A549 (cell line): ENCODE results near the gene SLC36A1.

Experiments
- CEBPB ChIP-seq, 2 experiments: fragments of >200 bp in 1 of 2; sonication (Bioruptor Twin) in 1 of 2; formaldehyde crosslinking in 1 of 2; IDR thresholded peaks; 2 replicates each; pipeline ENCODE4 v1.6.1; 2012 to 2016
- CTCF ChIP-seq: fragments of >200 bp; sonication (Bioruptor Twin); formaldehyde crosslinking; IDR thresholded peaks from 3 replicates; pipeline ENCODE4 v1.5.1; 2016
- FOSL2 ChIP-seq, 2 experiments: fragments of 450-650 bp in 1 of 2; fragments of >200 bp in 1 of 2; sonication (Bioruptor Twin) in 1 of 2; formaldehyde crosslinking; IDR thresholded peaks; 2 replicates each; pipeline versions ENCODE4 v1.5.0 to v1.6.1; 2016 to 2020; ENCODE audit warnings: mild to moderate bottlenecking in 1 of 2, moderate library complexity in 1 of 2
- HOXB5 ChIP-seq: fragments of 250-450 bp; sonication (Bioruptor Pico); IDR thresholded peaks from 2 replicates; pipeline ENCODE4 v1.5.0; 2020; ENCODE audit warnings: mild to moderate bottlenecking, moderate library complexity
- KDM1A ChIP-seq: fragments of 200-600 bp; sonication (generic); IDR thresholded peaks from 2 replicates; pipeline ENCODE4 v1.6.1; 2016; ENCODE audit warnings: low read depth, mild to moderate bottlenecking
- NFE2L2 ChIP-seq: fragments of 150-350 bp; conservative IDR thresholded peaks from 2 replicates; pipeline ENCODE4 v1.6.1; 2014; ENCODE audit warnings: low read length
- PBX3 ChIP-seq: IDR thresholded peaks from 2 replicates; pipeline ENCODE4 v1.6.1; 2012
- POLR2A ChIP-seq: IDR thresholded peaks from 2 replicates; pipeline ENCODE4 v1.6.1; 2012; ENCODE audit warnings: mild to moderate bottlenecking, low read length
- RAD21 ChIP-seq, 2 experiments: fragments of >200 bp in 1 of 2; sonication (Bioruptor Twin) in 1 of 2; formaldehyde crosslinking in 1 of 2; IDR thresholded peaks in 1 of 2; conservative IDR thresholded peaks in 1 of 2; 2 replicates in 1 of 2; 3 replicates in 1 of 2; pipeline ENCODE4 v1.6.1; 2012 to 2018; ENCODE audit warnings: inconsistent platforms in 1 of 2
- RCOR1 ChIP-seq: fragments of 150-350 bp; IDR thresholded peaks from 2 replicates; pipeline ENCODE4 v1.6.1; 2014; ENCODE audit warnings: antibody characterized with exemption, low read length, low read depth
- SMC3 ChIP-seq: fragments of >200 bp; sonication (Bioruptor Twin); formaldehyde crosslinking; IDR thresholded peaks from 3 replicates; pipeline ENCODE4 v1.6.1; 2018; ENCODE audit warnings: inconsistent platforms
- SREBF2 ChIP-seq: fragments of 450-650 bp; IDR thresholded peaks from 2 replicates; pipeline ENCODE4 v1.6.1; 2014; ENCODE audit warnings: mild to moderate bottlenecking, moderate library complexity
- TP53 ChIP-seq: fragments of 250-450 bp; sonication (Bioruptor Pico); IDR thresholded peaks from 2 replicates; pipeline ENCODE4 v1.5.0; 2021; ENCODE audit warnings: mild to moderate bottlenecking, moderate library complexity

- TF ChIP-seq POLR2A = no peak
- TF ChIP-seq CTCF = no peak
- no peak for TF ChIP-seq TP53 (CRISPR knock-in tag)
- no peak for TF ChIP-seq NFE2L2
- no peak for TF ChIP-seq KDM1A
- TF ChIP-seq SMC3 = no peak
- no peak for TF ChIP-seq CEBPB (IDR thresholded peaks at IDR 0.05)
- no peak for TF ChIP-seq SREBF2
- TF ChIP-seq RCOR1 = no peak
- TF ChIP-seq HOXB5 (CRISPR knock-in tag) = no peak
- TF ChIP-seq PBX3 = no peak
- TF ChIP-seq RAD21 (conservative IDR thresholded peaks at IDR 0.05 in 1 of 2, IDR thresholded peaks at IDR 0.05 in 1 of 2) = no peak
- no peak for TF ChIP-seq FOSL2 (IDR thresholded peaks at IDR 0.05)
- no peak for TF ChIP-seq FOSL2 (CRISPR knock-in tag; IDR thresholded peaks at IDR 0.05)
These were observed 33.6 kb upstream of the SLC36A1 start for GRCh38 chr5:151413800-151414199.
